Activated CD8-positive, alpha-beta memory T cell treated with anti-CD3 and anti-CD28 coated beads for 36 hours (primary cell): ENCODE data around the gene BIK. TPM values are rescaled to one million over a fixed set of nuclear protein-coding genes. Genes with fewer than 3 reads are reported as not detected.

Experiments used
- CTCF ChIA-PET: fragments of 350-600 bp; sonication (Branson Sonifier 250); formaldehyde crosslinking; loops from one replicate; lab custom pipeline; 2021; ENCODE audit warnings: antibody characterized with exemption; lab: Charles Lee
- POLR2A ChIA-PET: fragments of 350-600 bp; sonication (Branson Sonifier 250); formaldehyde crosslinking; loops from one replicate; lab custom pipeline; 2021; ENCODE audit warnings: antibody characterized with exemption; lab: Charles Lee
- total RNA-seq, 2 experiments: library from RNA; stranded (reverse); gene quantifications; one replicate each; pipeline ENCODE4 v1.2.3, GENCODE V29; 2021

Gene BIK
- 1 to 10 TPM; 3.5 to 4.4 TPM for total RNA-seq

GRCh38 chr22:43110444-43110926, at the start of gene BIK:
Gene BIK, plus strand, starts transcription at chr22:43110750. Its CDS starts 13,273 bp downstream, at chr22:43124023.
- ChIA-PET CTCF (no interaction called here), POLR2A (no interaction called here)

DNA sequence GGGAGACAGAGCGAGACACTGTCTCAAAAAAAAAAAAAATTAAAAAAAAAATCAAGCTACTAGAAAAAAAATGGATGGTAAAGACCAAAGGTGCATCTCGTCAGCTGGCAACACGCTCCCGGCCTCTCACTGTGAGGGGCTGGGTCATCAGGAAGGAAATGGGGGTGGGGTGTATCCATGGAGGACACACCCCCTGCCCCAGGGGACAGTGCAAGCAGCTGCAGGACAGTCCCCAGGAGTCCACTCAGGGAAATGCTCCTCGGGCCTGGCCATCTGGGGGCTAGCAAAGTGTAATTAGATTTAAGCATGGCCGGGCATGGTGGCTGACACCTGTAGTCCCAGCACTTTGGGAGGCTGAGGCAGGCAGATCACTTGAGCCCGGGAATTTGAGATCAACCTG, 44.4 kb upstream of the BIK start:
- POLR2A ChIA-PET, result no interaction called here
- CTCF ChIA-PET, result no interaction called here

DNA sequence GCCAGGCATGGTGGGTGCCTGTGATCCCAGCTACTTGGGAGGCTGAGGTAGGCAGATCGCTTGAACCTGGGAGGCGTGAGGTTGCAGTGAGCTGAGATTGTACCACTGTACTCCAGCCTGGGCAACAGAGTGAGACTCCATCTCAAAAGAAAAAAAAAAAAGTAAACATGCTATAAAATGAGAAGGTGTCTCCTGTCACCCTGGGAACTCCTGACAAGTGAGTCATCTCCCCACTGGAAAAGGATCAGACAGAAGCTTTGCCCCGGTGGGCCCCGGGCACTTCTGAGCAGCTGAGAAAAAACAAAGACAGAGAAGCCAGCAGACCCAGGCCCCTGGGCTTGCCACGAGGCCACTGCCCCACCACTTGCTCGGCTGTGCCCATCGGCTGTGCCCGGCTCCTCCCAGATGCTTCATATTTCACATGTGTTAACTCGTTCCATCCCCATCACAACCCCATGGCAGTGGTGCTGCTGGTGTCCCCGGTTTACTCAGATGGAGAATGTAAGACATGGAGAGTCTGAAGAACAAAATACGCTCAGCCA, 43.6 kb upstream of the BIK start:
- CTCF ChIA-PET, result no interaction called here
- POLR2A ChIA-PET, result no interaction called here

DNA sequence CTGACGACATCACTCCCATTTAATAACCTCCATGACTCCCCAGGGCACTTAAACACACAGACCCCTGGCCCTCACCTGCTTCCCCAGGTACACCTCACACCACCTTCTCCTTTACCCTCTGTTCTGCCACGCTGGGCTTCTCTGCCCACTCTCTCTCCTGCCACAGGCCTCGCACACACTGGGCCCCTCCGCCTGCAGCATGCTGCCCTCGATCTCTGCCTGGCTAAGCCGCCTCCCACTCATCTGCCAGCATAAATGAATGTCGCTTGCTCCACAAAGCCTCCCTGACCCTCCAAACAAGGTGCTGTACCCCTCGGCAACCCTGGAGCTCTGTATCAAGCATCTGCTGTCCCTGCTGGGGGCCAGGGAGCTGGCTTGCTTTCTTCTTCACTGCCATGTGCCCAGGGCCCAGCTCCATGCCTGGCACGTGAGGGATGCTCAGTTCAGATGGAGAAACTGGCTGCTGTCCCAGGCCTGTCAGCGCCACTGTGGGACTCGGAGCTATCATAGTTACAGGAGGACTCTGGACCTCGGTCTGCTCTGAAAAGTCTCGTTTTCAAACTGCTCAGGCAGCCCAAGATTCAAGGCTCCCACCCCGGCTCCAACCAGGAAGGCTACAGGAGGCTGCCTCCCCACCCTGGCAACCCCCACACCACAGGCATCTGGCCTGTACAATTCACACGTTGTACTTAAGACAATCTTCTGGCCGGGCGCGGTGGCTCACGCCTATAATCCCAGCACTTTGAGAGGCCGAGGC, 33.3 kb upstream of the BIK start:
- CTCF ChIA-PET, result interaction anchor here (0.9 kb wide), 1 partner anchor 9 kb away, joined by 3 read pairs; no protein-coding TSS in a partner anchor
- POLR2A ChIA-PET, result no interaction called here

GRCh38 chr22:43078522-43078921, 32.0 kb upstream of the BIK start:
- ChIA-PET POLR2A (no interaction called here), CTCF (no interaction called here)

DNA sequence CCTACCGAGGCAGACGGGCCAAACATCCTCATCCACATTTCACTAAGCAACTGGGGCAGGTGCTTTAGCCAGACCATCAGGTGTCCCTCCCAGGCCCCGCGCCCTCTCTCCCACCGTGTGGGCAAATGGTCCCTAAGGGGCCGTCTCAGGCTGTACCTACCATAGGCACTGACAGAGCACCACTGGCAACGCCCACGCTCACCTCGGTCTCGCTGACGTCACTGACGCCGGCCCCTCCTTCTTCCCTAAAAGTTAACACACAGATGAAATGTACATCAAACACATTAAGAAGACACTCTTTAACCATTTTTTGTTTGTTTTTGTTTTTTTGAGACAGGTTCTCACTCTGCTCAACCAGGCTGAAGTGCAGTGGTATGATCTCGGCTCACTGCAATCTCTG, 30.8 kb upstream of the BIK start:
- POLR2A ChIA-PET, result no interaction called here
- CTCF ChIA-PET, result no interaction called here

DNA sequence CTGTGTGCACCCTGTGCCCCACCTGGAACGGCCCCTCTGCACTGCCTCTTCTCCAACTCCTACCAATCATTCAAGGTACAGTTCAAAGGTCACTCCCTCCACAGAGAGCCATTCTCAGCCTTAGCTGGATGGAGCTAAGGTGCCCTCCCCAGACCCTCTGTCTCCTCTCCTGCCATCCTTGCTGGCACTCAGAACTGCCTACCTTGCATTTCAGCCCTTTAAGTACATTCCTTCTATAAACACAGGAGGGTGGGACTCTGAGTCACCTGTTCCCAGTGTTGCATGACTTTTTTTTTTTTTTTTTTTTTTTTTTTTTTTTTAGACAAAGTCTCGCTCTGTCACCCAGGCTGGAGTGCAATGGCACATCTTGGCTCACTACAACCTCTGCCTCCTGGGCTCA, 29.9 kb upstream of the BIK start:
- ChIA-PET CTCF (interaction anchor here (0.5 kb wide), 1 partner anchor 24 kb away, joined by 4 read pairs; no protein-coding TSS in a partner anchor), POLR2A (no interaction called here)

DNA sequence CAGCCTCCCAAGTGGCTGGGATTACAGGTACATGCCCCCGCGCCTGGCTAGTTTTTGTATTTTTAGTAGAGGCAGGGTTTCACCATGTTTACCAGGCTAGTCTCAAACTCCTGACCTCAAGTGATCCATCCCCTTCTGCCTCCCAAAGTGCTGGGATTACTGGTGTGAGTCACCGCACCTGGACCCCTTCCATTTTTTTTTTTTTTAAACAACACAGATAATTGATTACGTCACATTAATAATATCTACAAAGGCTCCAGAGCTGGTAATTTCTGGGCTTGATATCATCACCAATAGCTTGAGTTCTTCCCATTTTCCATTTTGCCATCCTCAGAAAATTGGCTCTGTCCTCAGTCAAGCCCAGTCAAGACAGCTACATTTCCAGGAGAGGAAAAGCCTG, 28.6 kb upstream of the BIK start:
- ChIA-PET CTCF (interaction anchor here (0.6 kb wide), 1 partner anchor 76 kb away, joined by 3 read pairs; no protein-coding TSS in a partner anchor), POLR2A (no interaction called here)

GRCh38 chr22:43085658-43086606, 24.6 kb upstream of the BIK start:
- CTCF ChIA-PET, result interaction anchor here (1.2 kb wide), 1 partner anchor 9 kb away, joined by 3 read pairs; no protein-coding TSS in a partner anchor
- POLR2A ChIA-PET, result no interaction called here

DNA sequence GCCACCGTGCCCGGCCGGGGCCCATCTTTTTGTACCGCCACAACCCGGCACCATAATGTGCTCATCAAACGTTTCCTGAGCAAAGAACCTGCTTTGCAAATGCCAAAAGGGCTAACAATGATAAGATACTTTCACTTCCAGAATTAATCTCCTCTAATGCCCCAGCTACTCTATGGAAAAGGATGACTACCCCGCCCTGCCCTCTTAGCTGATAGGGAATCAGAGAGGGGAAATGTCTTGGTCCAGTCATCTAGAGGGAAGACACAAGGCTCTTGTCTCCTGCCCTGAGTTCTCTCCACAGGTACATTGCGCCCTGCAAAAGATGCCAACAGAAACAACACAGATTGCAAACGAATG, 21.9 kb upstream of the BIK start:
- CTCF ChIA-PET, result no interaction called here

GRCh38 chr22:43088984-43089717, 21.4 kb upstream of the BIK start, which contains the start of gene TTLL1:
Gene TTLL1, minus strand, starts transcription at chr22:43089391. Its CDS starts 13,805 bp downstream, at chr22:43075586.
- CTCF ChIA-PET, result no interaction called here

More for the DNA sequence above, 21.9 kb upstream of the BIK start:
- POLR2A ChIA-PET, result interaction anchor here (0.5 kb wide), 2 partner anchors 66 to 408 kb away, joined by 5 to 6 read pairs; no protein-coding TSS in a partner anchor

DNA sequence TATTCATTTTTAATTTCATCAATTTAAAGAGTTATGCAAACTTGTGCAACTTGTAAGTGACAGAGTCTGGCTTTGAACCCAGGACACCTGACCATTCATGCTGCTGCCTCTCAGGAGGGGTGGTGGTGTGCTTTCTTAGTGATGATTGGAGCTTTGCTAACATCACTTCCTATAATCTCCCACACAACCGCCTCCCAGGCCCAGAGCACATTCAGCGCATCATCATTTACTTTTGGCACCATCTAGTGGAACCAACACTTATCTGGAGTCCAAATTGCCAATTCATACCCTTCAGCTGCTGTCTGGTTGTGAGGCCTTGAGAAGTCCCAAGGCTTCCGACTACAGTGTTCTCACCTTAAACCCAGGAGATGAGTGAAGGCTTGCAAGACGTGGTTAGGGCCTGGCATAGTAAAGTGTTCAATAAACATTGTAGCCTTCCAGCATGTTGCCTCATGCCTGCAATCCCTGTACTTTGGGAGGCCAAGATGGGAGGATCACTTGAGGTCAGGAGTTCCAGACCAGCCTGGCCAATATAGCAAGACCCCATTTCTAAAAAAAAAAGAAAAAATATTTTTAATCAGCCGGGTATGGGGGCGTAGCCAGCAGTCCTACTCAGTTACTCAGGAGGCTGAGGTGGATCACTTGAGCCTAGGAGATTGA, 20.3 kb upstream of the BIK start:
- ChIA-PET POLR2A (no interaction called here), CTCF (interaction anchor here (0.7 to 1.4 kb wide), 3 partner anchors 35 to 443 kb away, joined by 3 to 4 read pairs (median 3); no protein-coding TSS in a partner anchor)

More at GRCh38 chr22:43088984-43089717, 21.4 kb upstream of the BIK start, which contains the start of gene TTLL1:
- POLR2A ChIA-PET, result interaction anchor here (0.5 kb wide), 2 partner anchors 67 to 408 kb away, joined by 5 to 6 read pairs; no protein-coding TSS in a partner anchor

- ChIA-PET CTCF (no interaction called here), POLR2A (interaction anchor here (0.6 kb wide), 1 partner anchor 43 kb away, joined by 4 read pairs; no protein-coding TSS in a partner anchor)
Observed at GRCh38 chr22:43092085-43092484, 18.5 kb upstream of the BIK start.

DNA sequence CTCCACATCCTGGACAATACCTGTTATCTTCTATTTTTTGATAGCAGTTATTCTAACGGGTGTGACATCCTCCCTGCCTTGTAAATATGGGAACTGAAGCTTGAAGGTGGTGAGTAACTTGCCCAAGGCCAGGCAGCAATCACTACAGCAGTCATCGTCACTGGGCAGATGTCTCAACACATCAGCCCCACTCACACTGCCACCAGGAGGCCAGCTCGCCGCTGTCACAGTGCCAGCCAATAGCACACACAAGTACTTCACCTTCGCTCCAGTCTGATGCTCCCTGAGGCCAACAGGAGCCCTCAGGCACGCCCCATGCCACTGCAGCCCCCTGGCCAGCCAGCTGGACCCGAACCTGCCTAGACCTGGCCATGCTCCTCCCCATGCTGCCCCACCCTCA, 16.5 kb upstream of the BIK start:
- POLR2A ChIA-PET, result no interaction called here

GRCh38 chr22:43094551-43094950, 16.0 kb upstream of the BIK start:
- POLR2A ChIA-PET, result no interaction called here

More for the DNA sequence above, 16.5 kb upstream of the BIK start:
- CTCF ChIA-PET, result no interaction called here

GRCh38 chr22:43096420-43096819, 14.1 kb upstream of the BIK start:
- POLR2A ChIA-PET, result no interaction called here
- CTCF ChIA-PET, result no interaction called here

More at GRCh38 chr22:43094551-43094950, 16.0 kb upstream of the BIK start:
- CTCF ChIA-PET, result no interaction called here

DNA sequence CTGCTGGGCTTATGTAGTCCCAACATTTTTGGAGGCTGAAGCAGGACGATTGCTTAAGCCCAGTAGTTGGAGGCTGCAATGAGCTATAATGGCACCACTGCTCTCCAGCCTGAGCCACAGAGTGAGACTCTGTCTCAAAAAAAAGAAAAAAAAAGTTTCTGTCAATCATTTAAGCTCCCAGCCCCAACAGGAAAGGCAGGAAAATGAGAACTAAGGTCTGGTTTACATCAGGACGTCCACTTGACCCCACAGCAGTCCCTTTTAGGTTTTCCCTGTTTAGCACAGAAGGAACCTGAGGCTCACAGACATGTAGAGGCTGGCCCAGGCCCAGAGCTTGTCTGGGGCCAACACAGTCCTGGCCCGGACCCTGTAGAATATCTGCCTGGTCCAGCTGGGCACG, 12.2 kb upstream of the BIK start:
- POLR2A ChIA-PET, result no interaction called here
- CTCF ChIA-PET, result interaction anchor here (0.9 kb wide), 1 partner anchor 29 kb away, joined by 5 read pairs; no protein-coding TSS in a partner anchor

DNA sequence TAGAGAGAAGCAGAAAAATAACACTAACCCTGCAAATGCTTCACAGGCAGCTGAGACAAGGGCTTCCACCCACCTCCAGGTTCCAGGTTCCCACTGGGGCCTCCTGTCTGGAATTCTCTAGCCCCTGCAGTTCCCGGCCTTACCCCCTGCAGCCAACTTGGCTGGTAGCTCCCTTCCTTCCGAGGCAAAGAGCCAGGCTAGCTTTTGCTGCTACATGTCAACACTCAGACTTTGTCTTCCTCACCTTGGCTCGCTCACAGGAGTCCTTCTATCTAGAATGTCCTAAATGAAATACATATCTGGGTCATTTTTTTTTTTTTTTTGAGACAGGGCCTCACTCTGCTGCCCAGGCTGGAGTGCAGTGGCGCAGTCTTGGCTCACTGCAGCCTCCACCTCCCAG, 11.5 kb upstream of the BIK start:
- ChIA-PET POLR2A (no interaction called here), CTCF (no interaction called here)
